WTC11 (cell line): ENCODE results near the gene SKIC8. TPM values are rescaled to one million over a fixed set of nuclear protein-coding genes. Genes with fewer than 3 reads are reported as not detected.

Source experiments
- ATAC-seq: fragments of 200-7000 bp; cut with Tn5 transposase; 2 replicates; pipeline ENCODE4 v1.10.0; 2021; ENCODE audit warnings: mild to moderate bottlenecking, moderate library complexity
- CTCF ChIA-PET: fragments of 300-600 bp; sonication (Branson Sonifier 250); formaldehyde crosslinking; loops from one replicate; lab custom pipeline; 2021; ENCODE audit warnings: antibody characterized with exemption; lab: Charles Lee
- POLR2A ChIA-PET: fragments of 350-600 bp; sonication (Branson Sonifier 250); formaldehyde crosslinking; loops from one replicate; lab custom pipeline; 2021; ENCODE audit warnings: antibody characterized with exemption; lab: Charles Lee
- DNase-seq: peaks from one replicate; pipeline ENCODE4 v3.0.0; 2021; ENCODE audit warnings: low spot score
- H3K27ac Mint-ChIP-seq: 2 replicates; pipeline ENCODE4 v1.8.0; 2021; ENCODE audit warnings: mixed read lengths
- H3K27me3 Mint-ChIP-seq: 2 replicates; pipeline ENCODE4 v1.8.0; 2021; ENCODE audit warnings: low read depth, mild to moderate bottlenecking, moderate library complexity, mixed read lengths
- H3K36me3 Mint-ChIP-seq: 2 replicates; pipeline ENCODE4 v1.8.0; 2021; ENCODE audit warnings: mixed read lengths
- H3K4me1 Mint-ChIP-seq: 2 replicates; pipeline ENCODE4 v1.8.0; 2022; ENCODE audit warnings: mixed read lengths
- H3K4me3 Mint-ChIP-seq: 2 replicates; pipeline ENCODE4 v1.8.0; 2021; ENCODE audit warnings: mild to moderate bottlenecking, moderate library complexity, mixed read lengths
- H3K9me3 Mint-ChIP-seq: 2 replicates; pipeline ENCODE4 v1.8.0; 2021; ENCODE audit warnings: mixed read lengths
- AR ChIP-seq: fragments of 250-450 bp; sonication (Bioruptor Pico); IDR thresholded peaks from 2 replicates; pipeline ENCODE4 v1.9.0; 2021; ENCODE audit warnings: mild to moderate bottlenecking
- CREB1 ChIP-seq: sonication (generic); formaldehyde crosslinking; IDR thresholded peaks from 2 replicates; pipeline ENCODE4 v1.8.0; 2023; ENCODE audit warnings: mild to moderate bottlenecking, missing genetic modification reagents
- E2F4 ChIP-seq: sonication (generic); formaldehyde crosslinking; IDR thresholded peaks from 2 replicates; pipeline ENCODE4 v1.8.1; 2022; ENCODE audit warnings: low read depth, mild to moderate bottlenecking, moderate library complexity, missing genetic modification reagents, borderline replicate concordance
- FOXP4 ChIP-seq: sonication (generic); formaldehyde crosslinking; IDR thresholded peaks from 2 replicates; pipeline ENCODE4 v1.8.0; 2022; ENCODE audit warnings: mild to moderate bottlenecking, missing genetic modification reagents
- GRHL2 ChIP-seq: fragments of 250-450 bp; sonication (Bioruptor Pico); IDR thresholded peaks from 2 replicates; pipeline ENCODE4 v1.8.0; 2022; ENCODE audit warnings: mild to moderate bottlenecking, moderate library complexity; ENCODE audit not compliant: insufficient replicate concordance, severe bottlenecking
- HMGA2 ChIP-seq: fragments of 250-450 bp; sonication (Bioruptor Pico); IDR thresholded peaks from 2 replicates; pipeline ENCODE4 v1.4.0; 2021; ENCODE audit warnings: mild to moderate bottlenecking, moderate library complexity
- HMGXB4 ChIP-seq: sonication (generic); formaldehyde crosslinking; IDR thresholded peaks from 2 replicates; pipeline ENCODE4 v1.8.1; 2023; ENCODE audit warnings: mild to moderate bottlenecking, moderate library complexity, missing genetic modification reagents
- IRF2 ChIP-seq: sonication (generic); formaldehyde crosslinking; IDR thresholded peaks from 2 replicates; pipeline ENCODE4 v1.8.0; 2022; ENCODE audit warnings: low read depth, missing genetic modification reagents, borderline replicate concordance
- MXD4 ChIP-seq: fragments of 250-450 bp; sonication (Bioruptor Pico); IDR thresholded peaks from 2 replicates; pipeline ENCODE4 v1.8.0; 2021; ENCODE audit warnings: mild to moderate bottlenecking, moderate library complexity, borderline replicate concordance
- NFYB ChIP-seq: sonication (generic); formaldehyde crosslinking; conservative IDR thresholded peaks from 2 replicates; pipeline ENCODE4 v1.8.0; 2022; ENCODE audit warnings: low read depth, missing genetic modification reagents
- NR1H2 ChIP-seq: sonication (generic); formaldehyde crosslinking; IDR thresholded peaks from 2 replicates; pipeline ENCODE4 v1.9.0; 2021; ENCODE audit warnings: mild to moderate bottlenecking, moderate library complexity, missing genetic modification reagents
- TEAD1 ChIP-seq: sonication (generic); formaldehyde crosslinking; IDR thresholded peaks from 2 replicates; pipeline ENCODE4 v1.8.0; 2022; ENCODE audit warnings: mild to moderate bottlenecking, missing genetic modification reagents
- ZMAT4 ChIP-seq: fragments of 250-450 bp; sonication (Bioruptor Pico); IDR thresholded peaks from 2 replicates; pipeline ENCODE4 v1.9.0; 2021; ENCODE audit warnings: mild to moderate bottlenecking
- ZNF263 ChIP-seq: sonication (generic); formaldehyde crosslinking; IDR thresholded peaks from 2 replicates; pipeline ENCODE4 v1.8.1; 2022; ENCODE audit warnings: low read depth, mild to moderate bottlenecking, moderate library complexity, missing genetic modification reagents
- total RNA-seq: library from RNA; stranded (reverse); gene quantifications from 3 replicates; pipeline ENCODE4 v1.2.3, GENCODE V29; 2021
- TF ChIP-seq, protein P1 (sequence below): sonication (generic); formaldehyde crosslinking; IDR thresholded peaks from 2 replicates; pipeline ENCODE4 v1.8.1; 2023; ENCODE audit warnings: mild to moderate bottlenecking, missing genetic modification reagents, moderate library complexity
- TF ChIP-seq, protein P2 (sequence below): sonication (generic); formaldehyde crosslinking; IDR thresholded peaks from 2 replicates; pipeline ENCODE4 v1.8.1; 2022; ENCODE audit warnings: mild to moderate bottlenecking, missing genetic modification reagents, moderate library complexity, borderline replicate concordance
- TF ChIP-seq, protein P3 (sequence below): sonication (generic); formaldehyde crosslinking; IDR thresholded peaks from 2 replicates; pipeline ENCODE4 v1.8.0; 2022; ENCODE audit warnings: missing genetic modification reagents

The SKIC8 gene
- total RNA-seq, 1 experiment from 2014 or later = 55.6 TPM

GRCh38 chr15:78324144-78324543 lies 24.7 kb upstream of the SKIC8 start:
- ChIA-PET CTCF (no interaction called here), POLR2A (no interaction called here)
- no peaks in the 10 kb centered on the region for H3K36me3 Mint-ChIP-seq
- ATAC-seq (no peak), DNase-seq (no peak)
- no peaks in the 10 kb centered on the region for H3K27me3 Mint-ChIP-seq
- H3K9me3 Mint-ChIP-seq = no peaks in the 10 kb centered on the region
- TF ChIP-seq, protein P1, sequence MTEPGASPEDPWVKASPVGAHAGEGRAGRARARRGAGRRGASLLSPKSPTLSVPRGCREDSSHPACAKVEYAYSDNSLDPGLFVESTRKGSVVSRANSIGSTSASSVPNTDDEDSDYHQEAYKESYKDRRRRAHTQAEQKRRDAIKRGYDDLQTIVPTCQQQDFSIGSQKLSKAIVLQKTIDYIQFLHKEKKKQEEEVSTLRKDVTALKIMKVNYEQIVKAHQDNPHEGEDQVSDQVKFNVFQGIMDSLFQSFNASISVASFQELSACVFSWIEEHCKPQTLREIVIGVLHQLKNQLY (CRISPR knock-in tag) = no peak
- TF ChIP-seq GRHL2 (CRISPR knock-in tag) (no peak), MXD4 (CRISPR knock-in tag) (no peak), ZMAT4 (CRISPR knock-in tag) (no peak), AR (CRISPR knock-in tag) (no peak), HMGA2 (CRISPR knock-in tag) (no peak), E2F4 (CRISPR knock-in tag) (no peak), CREB1 (CRISPR knock-in tag) (no peak), NR1H2 (CRISPR knock-in tag) (no peak), TEAD1 (no peak)
- TF ChIP-seq, protein P2, sequence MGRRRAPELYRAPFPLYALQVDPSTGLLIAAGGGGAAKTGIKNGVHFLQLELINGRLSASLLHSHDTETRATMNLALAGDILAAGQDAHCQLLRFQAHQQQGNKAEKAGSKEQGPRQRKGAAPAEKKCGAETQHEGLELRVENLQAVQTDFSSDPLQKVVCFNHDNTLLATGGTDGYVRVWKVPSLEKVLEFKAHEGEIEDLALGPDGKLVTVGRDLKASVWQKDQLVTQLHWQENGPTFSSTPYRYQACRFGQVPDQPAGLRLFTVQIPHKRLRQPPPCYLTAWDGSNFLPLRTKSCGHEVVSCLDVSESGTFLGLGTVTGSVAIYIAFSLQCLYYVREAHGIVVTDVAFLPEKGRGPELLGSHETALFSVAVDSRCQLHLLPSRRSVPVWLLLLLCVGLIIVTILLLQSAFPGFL (CRISPR knock-in tag) = no peak
- peaks cover 36% of the 10 kb centered on the region for H3K4me1 Mint-ChIP-seq
- H3K4me3 Mint-ChIP-seq = no peak overlapping the region
- no peak overlapping the region; the same call in 1 of the 2 replicates for H3K27ac Mint-ChIP-seq

DNA sequence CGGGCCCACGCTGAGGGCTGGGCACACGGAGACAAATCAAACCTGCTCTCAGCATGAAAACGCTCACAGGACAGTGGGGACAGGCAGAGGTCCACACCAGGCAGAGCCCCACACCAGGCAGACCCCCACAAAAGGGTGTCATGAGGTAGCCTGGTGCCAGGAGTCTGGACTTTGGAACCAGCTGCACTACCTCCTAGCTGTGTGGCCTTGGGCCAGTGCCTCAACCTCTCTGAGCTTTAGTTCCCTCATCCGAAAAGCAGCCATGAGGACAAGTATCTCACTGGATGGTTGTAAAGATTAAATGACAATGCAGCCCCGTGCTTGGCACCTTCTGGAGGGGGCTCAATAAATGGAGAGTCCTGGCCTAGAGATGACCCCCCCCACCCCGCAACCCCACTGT lies 24.3 kb upstream of the SKIC8 start:
- H3K4me3 Mint-ChIP-seq = no peak overlapping the region
- no peak overlapping the region for H3K27ac Mint-ChIP-seq
- TF ChIP-seq ZNF263 (CRISPR knock-in tag) (no peak), NFYB (CRISPR knock-in tag) (no peak), IRF2 (no peak), FOXP4 (CRISPR knock-in tag) (no peak), HMGXB4 (CRISPR knock-in tag) (no peak)
- TF ChIP-seq, protein P2 (CRISPR knock-in tag) = no peak
- TF ChIP-seq, protein P3, sequence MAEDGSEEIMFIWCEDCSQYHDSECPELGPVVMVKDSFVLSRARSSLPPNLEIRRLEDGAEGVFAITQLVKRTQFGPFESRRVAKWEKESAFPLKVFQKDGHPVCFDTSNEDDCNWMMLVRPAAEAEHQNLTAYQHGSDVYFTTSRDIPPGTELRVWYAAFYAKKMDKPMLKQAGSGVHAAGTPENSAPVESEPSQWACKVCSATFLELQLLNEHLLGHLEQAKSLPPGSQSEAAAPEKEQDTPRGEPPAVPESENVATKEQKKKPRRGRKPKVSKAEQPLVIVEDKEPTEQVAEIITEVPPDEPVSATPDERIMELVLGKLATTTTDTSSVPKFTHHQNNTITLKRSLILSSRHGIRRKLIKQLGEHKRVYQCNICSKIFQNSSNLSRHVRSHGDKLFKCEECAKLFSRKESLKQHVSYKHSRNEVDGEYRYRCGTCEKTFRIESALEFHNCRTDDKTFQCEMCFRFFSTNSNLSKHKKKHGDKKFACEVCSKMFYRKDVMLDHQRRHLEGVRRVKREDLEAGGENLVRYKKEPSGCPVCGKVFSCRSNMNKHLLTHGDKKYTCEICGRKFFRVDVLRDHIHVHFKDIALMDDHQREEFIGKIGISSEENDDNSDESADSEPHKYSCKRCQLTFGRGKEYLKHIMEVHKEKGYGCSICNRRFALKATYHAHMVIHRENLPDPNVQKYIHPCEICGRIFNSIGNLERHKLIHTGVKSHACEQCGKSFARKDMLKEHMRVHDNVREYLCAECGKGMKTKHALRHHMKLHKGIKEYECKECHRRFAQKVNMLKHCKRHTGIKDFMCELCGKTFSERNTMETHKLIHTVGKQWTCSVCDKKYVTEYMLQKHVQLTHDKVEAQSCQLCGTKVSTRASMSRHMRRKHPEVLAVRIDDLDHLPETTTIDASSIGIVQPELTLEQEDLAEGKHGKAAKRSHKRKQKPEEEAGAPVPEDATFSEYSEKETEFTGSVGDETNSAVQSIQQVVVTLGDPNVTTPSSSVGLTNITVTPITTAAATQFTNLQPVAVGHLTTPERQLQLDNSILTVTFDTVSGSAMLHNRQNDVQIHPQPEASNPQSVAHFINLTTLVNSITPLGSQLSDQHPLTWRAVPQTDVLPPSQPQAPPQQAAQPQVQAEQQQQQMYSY (CRISPR knock-in tag) = no peak

More for the DNA sequence above, 24.3 kb upstream of the SKIC8 start:
- ChIA-PET CTCF (interaction anchor here (0.6 to 2.0 kb wide), 4 partner anchors 19 to 461 kb away, joined by 3 to 12 read pairs (median 3); no protein-coding TSS in a partner anchor), POLR2A (no interaction called here)
- no peak for DNase-seq
- H3K9me3 Mint-ChIP-seq = no peaks in the 10 kb centered on the region
- peaks cover 36% of the 10 kb centered on the region for H3K4me1 Mint-ChIP-seq
- ATAC-seq = no peak
- H3K36me3 Mint-ChIP-seq = no peaks in the 10 kb centered on the region
- H3K27me3 Mint-ChIP-seq = no peaks in the 10 kb centered on the region
